ENCODE data around the gene ZNF107. TPM values are rescaled to one million over a fixed set of nuclear protein-coding genes. Genes with fewer than 3 reads are reported as not detected.

ZNF107 gene
- 10 to 100 TPM; 10.1 to 11.2 (median 10.5) TPM for polyA plus RNA-seq (ENCODE audit: insufficient read length in 4 of 4)

GRCh38 chr7:64665980-64666662, at the start of gene ZNF107:
ZNF107 (plus strand) TSS chr7:64666133; CDS start chr7:64666283, 150 bp downstream.
- DNase-seq (ENCODE audit: low read depth in 4 of 4, low spot score in 2 of 4): peak; percentile 59 to 79 (median 70)

DNA sequence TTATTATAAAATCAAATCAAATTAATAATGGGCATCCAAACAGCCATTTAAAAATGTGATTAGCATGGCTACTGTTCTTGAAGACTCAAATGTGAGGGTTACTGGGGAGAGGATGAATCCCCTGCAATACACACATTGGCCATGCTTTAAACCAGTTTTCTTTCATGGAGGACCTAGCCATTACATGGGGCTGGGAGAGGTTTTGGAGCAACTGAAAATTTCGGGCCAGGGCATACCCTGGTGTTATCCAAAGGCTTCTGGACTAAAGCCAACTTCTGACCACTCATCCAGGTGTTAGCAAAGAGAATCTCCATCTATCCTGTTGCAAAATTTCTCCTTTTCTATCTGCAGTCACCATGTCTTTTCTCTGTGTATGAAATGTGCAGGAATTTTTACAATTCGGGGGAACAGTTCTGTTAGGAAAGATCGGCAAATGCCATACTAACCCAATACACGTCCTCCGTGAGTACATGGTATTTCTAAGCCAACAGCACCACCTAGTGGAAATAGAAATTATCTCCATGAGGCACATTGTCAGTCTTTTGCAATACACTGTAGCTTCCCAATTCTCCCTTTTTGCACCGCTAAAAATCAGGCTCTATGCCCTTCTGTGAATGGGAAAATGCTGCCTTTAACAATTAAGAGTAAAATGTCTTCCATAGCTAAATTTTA, 47.0 kb upstream of the ZNF107 start:
- peak in 1 of 4 donors; percentile 15 for DNase-seq (ENCODE audit: low read depth in 4 of 4, low spot score in 2 of 4)

DNA sequence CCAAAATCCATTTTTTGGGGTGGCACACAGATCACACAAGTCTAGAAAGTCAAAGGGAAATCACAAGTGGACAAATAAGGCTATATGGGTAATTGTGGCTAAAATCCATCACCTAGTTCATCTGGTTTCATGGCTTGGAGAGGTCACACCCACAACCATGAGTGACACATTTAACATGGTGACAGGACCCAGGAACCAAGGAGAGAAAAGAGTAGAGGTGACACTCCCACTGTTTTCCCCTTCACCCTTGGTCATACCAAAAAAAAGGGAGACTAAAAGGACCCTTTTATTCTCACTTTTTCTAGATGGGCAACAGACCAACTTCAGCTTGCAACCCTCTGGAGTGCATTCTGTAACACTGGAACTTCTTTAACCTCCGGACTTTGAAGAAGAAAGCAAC, 46.2 kb upstream of the ZNF107 start:
- DNase-seq (ENCODE audit: low read depth in 4 of 4, low spot score in 2 of 4): no peak

GRCh38 chr7:64621656-64622055, 44.3 kb upstream of the ZNF107 start:
- DNase-seq (ENCODE audit: low read depth in 4 of 4, low spot score in 2 of 4): no peak

- DNase-seq (ENCODE audit: low read depth in 4 of 4, low spot score in 2 of 4): no peak
Observed at GRCh38 chr7:64625114-64626082, 40.5 kb upstream of the ZNF107 start.

- no peak for DNase-seq (ENCODE audit: low read depth in 4 of 4, low spot score in 2 of 4)
Observed at GRCh38 chr7:64626083-64626469, 39.9 kb upstream of the ZNF107 start.

DNA sequence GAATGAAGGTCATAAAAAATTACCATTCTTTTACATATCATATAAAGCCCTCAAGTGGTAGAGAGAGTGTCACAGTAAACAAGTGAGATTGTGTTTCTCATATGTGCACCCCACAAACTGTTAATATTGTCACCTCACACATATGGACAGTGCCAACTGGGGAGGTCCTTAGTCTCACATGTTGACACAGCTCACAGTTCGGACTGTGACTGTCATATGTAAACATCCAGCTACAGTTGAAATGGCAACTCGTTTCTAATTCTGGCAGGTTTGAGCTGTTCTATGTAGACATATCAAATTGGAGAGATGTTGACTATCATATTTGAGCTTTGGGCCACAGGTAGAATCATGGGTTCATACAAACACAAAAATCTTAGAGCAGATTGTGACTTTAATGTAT, 39.4 kb upstream of the ZNF107 start:
- DNase-seq (ENCODE audit: low read depth in 4 of 4, low spot score in 2 of 4): no peak

DNA sequence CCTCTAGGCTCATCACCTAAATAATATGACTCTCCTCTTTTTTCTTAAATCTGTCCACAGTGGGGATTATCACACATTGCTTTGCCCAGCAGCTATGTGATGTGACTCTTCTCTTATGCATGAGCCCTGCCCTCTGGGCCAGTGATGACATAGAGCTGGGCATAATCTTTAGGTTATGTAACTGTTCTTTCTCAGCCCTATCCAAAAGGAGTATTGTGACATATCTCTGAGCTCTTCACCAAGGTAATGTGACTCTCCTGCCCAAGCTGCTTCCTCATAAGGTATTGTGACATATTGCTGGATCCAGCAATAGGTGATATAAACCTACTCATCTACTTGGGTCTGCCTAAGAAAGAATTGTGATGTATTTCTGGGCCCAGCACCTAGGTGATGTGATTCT, 37.7 kb upstream of the ZNF107 start:
- no peak for DNase-seq (ENCODE audit: low read depth in 4 of 4, low spot score in 2 of 4)

GRCh38 chr7:64628721-64629120, 37.2 kb upstream of the ZNF107 start:
- DNase-seq (ENCODE audit: low read depth in 4 of 4, low spot score in 2 of 4): no peak

- peak in 1 of 4 donors; percentile 6 for DNase-seq (ENCODE audit: low read depth in 4 of 4, low spot score in 2 of 4)
Observed at GRCh38 chr7:64630496-64630895, 35.4 kb upstream of the ZNF107 start.

GRCh38 chr7:64632029-64632428, 33.9 kb upstream of the ZNF107 start:
- DNase-seq (ENCODE audit: low read depth in 4 of 4, low spot score in 2 of 4): no peak

GRCh38 chr7:64633401-64633800, 32.5 kb upstream of the ZNF107 start:
- DNase-seq (ENCODE audit: low read depth in 4 of 4, low spot score in 2 of 4): no peak

GRCh38 chr7:64634406-64635062, 31.4 kb upstream of the ZNF107 start:
- DNase-seq (ENCODE audit: low read depth in 4 of 4, low spot score in 2 of 4): no peak

DNA sequence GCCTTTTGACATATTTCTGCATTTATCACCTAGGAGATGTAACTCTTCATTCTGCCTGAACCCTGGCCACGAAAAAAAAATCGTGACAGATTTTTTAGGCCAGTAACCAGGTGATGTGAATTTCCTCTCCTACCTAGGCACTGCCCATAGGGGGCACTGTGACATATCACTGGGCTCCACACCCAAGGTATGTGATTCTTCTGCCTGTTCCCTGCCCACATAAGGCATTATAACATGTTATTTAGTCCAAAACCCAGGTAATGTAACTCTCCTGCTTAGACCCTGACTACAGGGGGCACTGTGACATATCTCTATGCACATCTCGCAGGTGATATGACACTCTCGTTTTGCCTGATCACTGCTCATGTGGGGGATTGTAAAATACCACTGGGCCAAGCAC, 29.5 kb upstream of the ZNF107 start:
- no peak for DNase-seq (ENCODE audit: low read depth in 4 of 4, low spot score in 2 of 4)

DNA sequence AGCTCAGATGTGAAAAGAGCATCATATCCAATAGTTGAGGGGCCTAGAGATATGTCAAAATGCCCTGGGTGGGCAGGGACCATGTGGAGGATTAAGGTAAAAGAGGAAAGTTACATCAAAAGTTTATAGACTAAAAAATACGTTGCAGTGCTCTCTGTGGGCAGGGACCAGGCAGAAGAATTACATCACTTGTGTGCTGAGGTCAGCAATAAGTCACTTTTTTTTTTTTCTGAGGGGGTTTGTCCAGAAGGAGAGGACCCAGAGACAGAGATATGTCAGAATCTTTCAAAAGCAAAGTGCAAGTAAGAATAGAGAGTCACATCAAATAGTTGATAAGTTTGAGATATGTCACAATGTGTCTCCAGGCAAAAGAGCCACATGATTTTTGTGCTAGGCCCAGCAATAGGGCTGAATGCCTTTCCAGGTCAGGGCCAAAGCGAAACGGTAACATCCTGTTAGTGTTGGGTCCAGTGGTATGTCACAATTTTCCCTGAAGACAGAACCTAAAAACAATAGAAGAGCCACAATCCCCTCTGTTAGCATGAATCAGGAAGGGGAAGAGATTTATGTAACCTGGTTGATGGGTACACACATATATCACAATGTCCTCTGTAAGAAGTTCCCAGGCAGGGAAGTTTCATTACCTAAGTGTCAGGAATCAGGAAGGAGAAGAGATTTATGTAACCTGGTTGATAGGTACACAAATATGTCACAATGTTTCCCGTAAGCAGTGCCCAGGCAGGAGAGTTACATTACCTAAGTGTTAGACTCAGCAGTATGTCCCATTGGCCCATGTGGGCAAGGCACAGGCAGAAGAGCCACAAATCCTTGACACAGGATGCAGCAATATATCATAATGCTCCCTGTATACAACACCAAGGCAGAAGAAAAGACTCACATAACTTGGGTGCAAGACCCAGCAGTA, 28.1 kb upstream of the ZNF107 start:
- no peak for DNase-seq (ENCODE audit: low read depth in 4 of 4, low spot score in 2 of 4)

DNA sequence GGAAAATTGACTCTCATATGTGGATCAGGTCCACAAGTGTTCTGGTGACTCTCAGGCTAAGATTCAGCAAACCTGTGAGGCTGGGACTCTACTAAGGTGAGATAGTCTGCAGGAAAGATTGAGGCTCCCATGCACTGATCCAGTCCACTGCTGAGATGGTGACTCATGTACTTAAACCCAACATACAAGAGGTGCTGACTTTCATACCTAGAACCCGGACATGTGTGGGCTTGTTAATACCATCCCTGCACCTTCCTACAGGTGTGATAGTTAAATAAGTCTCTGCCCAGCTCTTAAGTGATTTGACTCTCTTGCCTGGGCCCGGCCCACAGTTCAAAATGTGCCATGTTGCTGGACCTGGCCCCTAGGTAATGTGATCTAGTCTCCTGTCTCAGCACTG, 27.1 kb upstream of the ZNF107 start:
- no peak for DNase-seq (ENCODE audit: low read depth in 4 of 4, low spot score in 2 of 4)

DNA sequence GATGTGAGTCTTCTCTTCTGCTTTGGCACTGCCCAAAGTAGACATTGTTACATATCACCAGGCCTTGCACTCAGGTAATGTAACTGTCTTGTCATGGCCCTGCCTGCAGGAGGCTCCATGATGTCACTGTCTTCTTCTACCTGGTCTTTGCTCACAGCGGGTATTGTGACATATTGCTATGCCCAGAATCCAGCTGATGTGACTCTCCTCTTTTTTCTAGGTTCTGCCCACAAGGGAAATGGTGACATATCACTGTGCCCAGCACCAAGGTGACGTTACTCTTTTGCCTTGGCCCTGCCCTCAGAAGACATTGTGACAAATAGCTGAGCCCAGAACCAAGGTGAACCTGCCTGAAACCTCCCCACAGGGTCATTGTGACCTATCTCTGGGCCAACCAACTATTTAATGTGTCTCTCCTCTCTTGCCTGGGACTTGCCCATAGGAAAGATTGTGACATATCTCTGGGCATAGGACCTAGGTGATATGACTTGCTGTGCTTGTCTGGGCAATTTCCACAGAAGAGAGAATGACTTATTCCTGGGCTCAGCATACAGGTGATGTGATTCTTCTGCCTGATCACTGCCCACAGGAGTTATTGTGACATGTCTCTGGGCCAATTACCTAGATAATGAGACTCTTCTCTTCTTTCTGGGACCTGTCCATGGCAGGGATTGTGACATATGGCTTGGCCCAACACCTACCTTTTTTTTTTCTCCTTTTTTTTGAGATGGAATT, 26.5 kb upstream of the ZNF107 start:
- DNase-seq (ENCODE audit: low read depth in 4 of 4, low spot score in 2 of 4): no peak

DNA sequence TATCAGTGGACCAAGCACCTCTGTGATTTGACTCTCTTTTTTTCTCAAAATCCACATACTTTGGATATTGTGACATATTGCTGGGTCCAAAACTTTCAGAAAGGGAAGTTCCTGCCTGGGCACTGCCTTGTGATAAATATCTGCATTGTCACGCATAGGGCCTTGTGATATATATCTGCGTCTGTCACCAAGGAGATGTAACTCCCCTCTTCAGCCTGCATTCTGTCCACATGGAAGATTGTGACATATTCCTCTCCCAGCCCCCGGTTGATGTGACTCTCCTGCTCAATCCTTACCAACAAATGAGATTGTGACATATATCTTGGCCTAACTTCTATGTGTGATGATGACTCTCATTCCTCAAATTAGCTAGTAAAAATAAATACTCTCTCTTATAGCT, 25.4 kb upstream of the ZNF107 start:
- DNase-seq (ENCODE audit: low read depth in 4 of 4, low spot score in 2 of 4): no peak

- DNase-seq (ENCODE audit: low read depth in 4 of 4, low spot score in 2 of 4): no peak
Observed at GRCh38 chr7:64642046-64642445, 23.9 kb upstream of the ZNF107 start.
